Ishikawa (cell line): ENCODE data around the gene NKAP.

ENCODE experiments used
- CEBPB ChIP-seq: IDR thresholded peaks from 2 replicates; pipeline ENCODE4 v1.6.1; 2012
- CREB1 ChIP-seq: IDR thresholded peaks from 2 replicates; pipeline ENCODE4 v1.6.1; 2012; ENCODE audit warnings: low read depth
- EGR1 ChIP-seq: IDR thresholded peaks from 2 replicates; pipeline ENCODE4 v1.6.1; 2012
- EP300 ChIP-seq: IDR thresholded peaks from 2 replicates; pipeline ENCODE4 v1.6.1; 2012; ENCODE audit warnings: borderline replicate concordance
- FOXM1 ChIP-seq: IDR thresholded peaks from 2 replicates; pipeline ENCODE4 v1.6.1; 2012; ENCODE audit warnings: low read depth, borderline replicate concordance
- NFIC ChIP-seq: IDR thresholded peaks from 2 replicates; pipeline ENCODE4 v1.6.1; 2012
- RAD21 ChIP-seq: IDR thresholded peaks from 2 replicates; pipeline ENCODE4 v1.6.1; 2012; ENCODE audit warnings: low read depth
- TAF1 ChIP-seq: IDR thresholded peaks from 2 replicates; pipeline ENCODE4 v1.6.1; 2012; ENCODE audit warnings: low read depth, mild to moderate bottlenecking
- TCF12 ChIP-seq: IDR thresholded peaks from 2 replicates; pipeline ENCODE4 v1.6.1; 2012; ENCODE audit warnings: low read depth
- TEAD4 ChIP-seq: IDR thresholded peaks from 2 replicates; pipeline ENCODE4 v1.6.1; 2012
- YY1 ChIP-seq: IDR thresholded peaks from 2 replicates; pipeline ENCODE4 v1.6.1; 2012; ENCODE audit warnings: low read depth
- ZBTB7A ChIP-seq: IDR thresholded peaks from 2 replicates; pipeline ENCODE4 v1.6.1; 2012; ENCODE audit warnings: low read depth
- TF ChIP-seq, protein P1 (sequence below): IDR thresholded peaks from 2 replicates; pipeline ENCODE4 v1.6.1; 2012; ENCODE audit warnings: low read depth, mild to moderate bottlenecking
- TF ChIP-seq, protein P2 (sequence below): IDR thresholded peaks from 2 replicates; pipeline ENCODE4 v1.6.1; 2012
- TF ChIP-seq, protein P3 (sequence below): IDR thresholded peaks from 2 replicates; pipeline ENCODE4 v1.6.1; 2012

Gene NKAP

DNA sequence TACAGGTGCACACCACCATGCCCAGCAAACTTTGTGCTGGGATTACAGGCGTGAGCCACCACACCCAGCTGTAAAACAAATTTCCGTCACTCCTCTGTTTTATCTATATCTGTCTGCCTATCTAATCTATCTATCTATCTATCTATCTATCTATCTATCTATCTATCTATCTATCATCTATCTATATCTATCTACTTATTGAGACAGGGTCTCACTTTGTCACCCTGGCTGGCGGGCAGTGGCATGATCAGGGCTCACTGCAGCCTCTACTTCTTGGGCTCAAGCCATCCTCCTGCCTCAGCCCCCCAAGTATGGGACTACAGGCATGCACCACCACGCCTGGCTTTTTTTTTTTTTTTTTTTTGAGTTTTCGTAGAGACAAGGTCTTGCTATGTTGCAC is 27.2 kb downstream of the NKAP start:
- TF ChIP-seq CEBPB (no peak), NFIC (no peak), CREB1 (no peak), TAF1 (no peak), EP300 (no peak), YY1 (no peak), FOXM1 (no peak), RAD21 (no peak), TCF12 (no peak), ZBTB7A (no peak), TEAD4 (no peak), EGR1 (no peak)
- TF ChIP-seq, protein P1, sequence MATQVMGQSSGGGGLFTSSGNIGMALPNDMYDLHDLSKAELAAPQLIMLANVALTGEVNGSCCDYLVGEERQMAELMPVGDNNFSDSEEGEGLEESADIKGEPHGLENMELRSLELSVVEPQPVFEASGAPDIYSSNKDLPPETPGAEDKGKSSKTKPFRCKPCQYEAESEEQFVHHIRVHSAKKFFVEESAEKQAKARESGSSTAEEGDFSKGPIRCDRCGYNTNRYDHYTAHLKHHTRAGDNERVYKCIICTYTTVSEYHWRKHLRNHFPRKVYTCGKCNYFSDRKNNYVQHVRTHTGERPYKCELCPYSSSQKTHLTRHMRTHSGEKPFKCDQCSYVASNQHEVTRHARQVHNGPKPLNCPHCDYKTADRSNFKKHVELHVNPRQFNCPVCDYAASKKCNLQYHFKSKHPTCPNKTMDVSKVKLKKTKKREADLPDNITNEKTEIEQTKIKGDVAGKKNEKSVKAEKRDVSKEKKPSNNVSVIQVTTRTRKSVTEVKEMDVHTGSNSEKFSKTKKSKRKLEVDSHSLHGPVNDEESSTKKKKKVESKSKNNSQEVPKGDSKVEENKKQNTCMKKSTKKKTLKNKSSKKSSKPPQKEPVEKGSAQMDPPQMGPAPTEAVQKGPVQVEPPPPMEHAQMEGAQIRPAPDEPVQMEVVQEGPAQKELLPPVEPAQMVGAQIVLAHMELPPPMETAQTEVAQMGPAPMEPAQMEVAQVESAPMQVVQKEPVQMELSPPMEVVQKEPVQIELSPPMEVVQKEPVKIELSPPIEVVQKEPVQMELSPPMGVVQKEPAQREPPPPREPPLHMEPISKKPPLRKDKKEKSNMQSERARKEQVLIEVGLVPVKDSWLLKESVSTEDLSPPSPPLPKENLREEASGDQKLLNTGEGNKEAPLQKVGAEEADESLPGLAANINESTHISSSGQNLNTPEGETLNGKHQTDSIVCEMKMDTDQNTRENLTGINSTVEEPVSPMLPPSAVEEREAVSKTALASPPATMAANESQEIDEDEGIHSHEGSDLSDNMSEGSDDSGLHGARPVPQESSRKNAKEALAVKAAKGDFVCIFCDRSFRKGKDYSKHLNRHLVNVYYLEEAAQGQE = no peak
- TF ChIP-seq, protein P2, sequence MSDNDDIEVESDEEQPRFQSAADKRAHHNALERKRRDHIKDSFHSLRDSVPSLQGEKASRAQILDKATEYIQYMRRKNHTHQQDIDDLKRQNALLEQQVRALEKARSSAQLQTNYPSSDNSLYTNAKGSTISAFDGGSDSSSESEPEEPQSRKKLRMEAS = no peak
- TF ChIP-seq, protein P3, sequence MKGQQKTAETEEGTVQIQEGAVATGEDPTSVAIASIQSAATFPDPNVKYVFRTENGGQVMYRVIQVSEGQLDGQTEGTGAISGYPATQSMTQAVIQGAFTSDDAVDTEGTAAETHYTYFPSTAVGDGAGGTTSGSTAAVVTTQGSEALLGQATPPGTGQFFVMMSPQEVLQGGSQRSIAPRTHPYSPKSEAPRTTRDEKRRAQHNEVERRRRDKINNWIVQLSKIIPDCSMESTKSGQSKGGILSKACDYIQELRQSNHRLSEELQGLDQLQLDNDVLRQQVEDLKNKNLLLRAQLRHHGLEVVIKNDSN = no peak

DNA sequence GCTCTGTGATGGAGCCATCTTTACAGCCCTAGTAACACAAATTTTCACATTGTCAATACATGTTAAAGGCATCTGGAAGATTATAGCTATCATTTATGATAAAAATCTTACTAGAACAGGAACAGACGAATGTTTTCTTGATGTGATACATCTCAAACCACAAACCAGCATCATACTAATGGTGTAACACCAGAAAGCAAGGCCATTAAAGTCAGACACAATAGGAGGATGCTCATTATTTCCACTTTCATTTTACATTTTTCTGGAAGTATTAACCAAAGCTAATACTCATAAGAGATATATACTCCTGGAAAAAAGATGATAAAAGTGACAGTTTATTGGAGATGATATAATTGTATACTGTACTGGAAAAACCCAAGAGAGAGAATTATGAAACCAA is 42.6 kb downstream of the NKAP start:
- no peak for TF ChIP-seq YY1
- TF ChIP-seq CEBPB = no peak
- TF ChIP-seq TCF12 = no peak
- TF ChIP-seq NFIC = no peak

DNA sequence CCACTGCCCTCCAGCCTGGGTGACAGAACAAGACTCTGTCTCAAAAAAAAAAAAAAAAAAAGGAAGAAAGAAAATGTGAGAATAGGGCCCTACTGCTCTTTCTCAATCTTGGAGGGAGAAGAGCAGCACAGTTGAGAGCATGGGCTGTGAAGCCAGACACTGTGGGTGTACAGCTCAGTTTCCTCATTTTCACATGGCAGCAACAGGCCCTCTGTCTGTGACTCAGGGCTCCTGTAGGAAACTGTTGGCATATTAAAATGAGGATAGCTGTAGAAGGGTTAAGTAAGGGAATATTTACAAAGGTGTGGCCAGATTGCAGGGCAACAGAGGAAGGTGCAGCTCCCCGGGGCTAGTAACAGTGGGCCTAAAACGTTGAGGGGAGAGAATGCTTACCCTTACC is 44.4 kb downstream of the NKAP start:
- TF ChIP-seq ZBTB7A = no peak

DNA sequence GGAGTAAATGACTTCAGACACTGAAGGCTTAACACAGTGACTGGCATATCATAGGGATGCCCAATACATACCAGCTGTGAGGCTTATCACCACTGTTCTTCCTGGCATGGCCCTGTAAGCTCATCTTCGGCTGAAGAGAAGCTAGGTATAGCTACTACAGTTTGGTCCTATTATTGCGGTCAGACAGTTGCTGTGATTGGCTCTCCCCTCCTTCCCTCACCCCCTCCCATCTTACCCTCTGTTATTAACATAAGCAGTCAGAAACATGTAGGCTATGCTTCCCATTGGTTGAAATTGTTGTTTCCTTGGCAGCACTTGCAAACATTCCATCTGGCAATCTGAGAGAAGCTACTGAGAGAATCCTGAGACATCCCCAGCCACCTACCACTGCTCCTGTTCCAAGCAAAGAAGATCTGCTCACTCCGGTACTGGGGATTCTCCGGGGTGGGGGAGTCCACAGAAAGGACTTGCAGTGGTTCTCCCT is 47.7 kb downstream of the NKAP start, which contains the start of gene AKAP14:
Gene AKAP14 (plus strand): TSS at position 51 of the 484 bp plus-strand sequence. CDS start 7,331 bp downstream, outside the sequence.
- TF ChIP-seq TAF1 (no peak), EGR1 (no peak), TCF12 (no peak)
- TF ChIP-seq, protein P3 = no peak

DNA sequence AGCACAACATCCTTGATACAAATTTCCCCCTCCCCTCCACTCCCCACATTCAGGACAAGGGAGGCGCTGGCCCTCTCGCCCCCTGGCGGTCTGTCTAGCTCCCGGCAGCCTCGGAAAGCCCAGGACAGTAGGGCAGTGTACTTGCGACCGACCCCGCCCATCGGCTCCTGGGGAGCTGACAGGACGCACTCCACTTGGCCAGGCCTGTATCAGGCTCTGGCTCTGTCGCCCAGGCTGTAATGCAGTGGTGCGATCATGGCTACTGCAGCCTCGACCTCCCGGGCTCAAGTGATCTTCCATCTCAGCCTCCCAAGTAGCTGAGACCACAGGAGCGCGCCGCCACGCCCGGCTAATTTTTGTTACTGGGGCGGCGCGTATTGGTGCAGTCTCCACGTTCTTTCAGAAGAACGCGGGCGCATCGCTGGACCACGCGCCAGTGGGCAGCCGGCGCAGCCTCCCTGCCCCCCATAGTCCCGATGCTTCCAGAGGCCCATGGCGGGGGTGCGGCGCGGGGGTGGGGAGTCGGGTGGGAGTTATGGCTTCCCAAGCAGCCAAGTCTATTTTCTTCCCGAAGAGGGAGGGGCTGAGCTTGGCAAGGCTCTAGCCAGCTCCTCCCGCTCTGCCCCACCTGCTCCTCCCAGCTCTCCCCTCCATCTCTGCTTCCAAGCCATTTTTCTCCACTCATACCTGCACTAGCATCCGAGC is 55.7 kb downstream of the NKAP start:
- TF ChIP-seq RAD21 (peak; percentile 27; the same call in 1 of the 2 replicates), NFIC (no peak)
- TF ChIP-seq, protein P2 = 0 out of 2 replicates have a peak, but pooled peaks have one; percentile 22

DNA sequence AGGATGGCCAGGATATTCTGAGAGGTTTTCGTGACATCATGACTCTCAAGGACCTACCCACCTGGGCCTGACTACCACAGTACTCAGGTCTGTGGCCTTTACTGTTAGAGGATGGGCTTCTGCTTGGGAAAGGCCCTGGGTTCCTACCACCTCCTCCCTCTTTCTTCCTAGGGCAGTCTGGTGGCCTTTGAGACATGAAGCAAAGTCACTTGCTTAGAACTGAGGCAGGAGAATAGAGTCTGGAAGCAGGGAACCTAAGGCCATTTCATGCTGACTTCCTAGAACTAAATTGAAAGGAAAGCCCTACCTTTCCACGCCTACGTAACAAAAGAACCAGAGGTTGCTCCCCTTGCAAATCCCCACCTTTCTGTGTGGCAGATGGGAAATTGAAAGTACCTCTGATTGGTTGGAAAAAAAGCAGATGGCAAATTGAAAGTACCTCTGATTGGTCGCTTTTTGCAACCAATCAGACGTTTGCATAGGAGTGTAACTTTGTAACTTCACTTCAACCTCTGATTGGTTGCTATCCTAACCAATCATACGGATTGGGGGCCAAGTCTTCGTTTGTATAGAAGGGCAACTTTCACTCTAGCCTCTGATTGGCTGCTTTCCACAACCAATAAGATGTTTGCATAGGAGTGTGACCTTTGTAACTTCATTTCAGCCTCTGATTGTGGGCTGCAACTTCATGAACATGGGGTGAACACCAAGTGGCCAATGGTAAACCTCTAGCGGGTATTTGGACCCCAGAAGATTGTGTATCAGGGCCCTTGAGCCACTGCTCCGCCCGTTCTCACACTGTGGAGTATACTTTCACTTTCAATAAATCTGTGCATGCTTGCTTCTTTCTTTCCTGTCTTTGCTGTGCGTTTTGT is 57.8 kb downstream of the NKAP start:
- no peak for TF ChIP-seq TAF1
- no peak for TF ChIP-seq CREB1
- no peak for TF ChIP-seq TCF12
- no peak for TF ChIP-seq FOXM1
- TF ChIP-seq RAD21 = no peak
- TF ChIP-seq ZBTB7A = no peak
- TF ChIP-seq NFIC = no peak
- no peak for TF ChIP-seq EP300
- TF ChIP-seq, protein P1 = no peak
- TF ChIP-seq, protein P2 = no peak
- TF ChIP-seq, protein P3 = no peak
- no peak for TF ChIP-seq CEBPB
- TF ChIP-seq TEAD4 = no peak
- TF ChIP-seq EGR1 = no peak
- TF ChIP-seq YY1 = no peak
